Stimulated activated naive CD8-positive, alpha-beta T cell treated with anti-CD3 and anti-CD28 coated beads, Interleukin-15, Interleukin-2, amounts not matched to agents 100 ng/mL and 50 ng/mL, for 24 hours (primary cell): ENCODE measurements around the gene KRT74.

Experiments
- H3K27ac Mint-ChIP-seq: one replicate; pipeline ENCODE4 v1.8.0; 2021; ENCODE audit warnings: mild to moderate bottlenecking, mixed read lengths
- H3K27me3 Mint-ChIP-seq: one replicate; pipeline ENCODE4 v1.8.0; 2021; ENCODE audit warnings: mixed read lengths
- H3K36me3 Mint-ChIP-seq: one replicate; pipeline ENCODE4 v1.8.0; 2021; ENCODE audit warnings: low read depth, mixed read lengths
- H3K4me1 Mint-ChIP-seq: one replicate; pipeline ENCODE4 v1.8.0; 2021; ENCODE audit warnings: low read depth, mixed read lengths
- H3K4me3 Mint-ChIP-seq: one replicate; pipeline ENCODE4 v1.8.0; 2021; ENCODE audit warnings: mild to moderate bottlenecking, mixed read lengths
- H3K9me3 Mint-ChIP-seq: one replicate; pipeline ENCODE4 v1.8.0; 2021; ENCODE audit warnings: mixed read lengths

The KRT74 gene

GRCh38 chr12:52573743-52574142 lies at the start of gene KRT74:
Gene KRT74 (minus strand): TSS chr12:52573843. CDS start chr12:52573777, 66 bp downstream.
- no peak within 1 kb of the TSS for H3K27ac Mint-ChIP-seq
- no peak within 1 kb of the TSS for H3K4me3 Mint-ChIP-seq
- no peaks in the 10 kb centered on the region for H3K4me1 Mint-ChIP-seq
- H3K9me3 Mint-ChIP-seq: no peaks in the 10 kb centered on the region
- H3K27me3 Mint-ChIP-seq: no peaks in the 10 kb centered on the region
- no peaks in the 10 kb centered on the region for H3K36me3 Mint-ChIP-seq

GRCh38 chr12:52622349-52622748 lies 48.7 kb upstream of the KRT74 start:
- H3K36me3 Mint-ChIP-seq: no peaks in the 10 kb centered on the region
- H3K27me3 Mint-ChIP-seq: no peaks in the 10 kb centered on the region
- H3K9me3 Mint-ChIP-seq: no peaks in the 10 kb centered on the region
- no peak overlapping the region for H3K27ac Mint-ChIP-seq
- H3K4me1 Mint-ChIP-seq: peaks cover 38% of the 10 kb centered on the region
- no peak overlapping the region for H3K4me3 Mint-ChIP-seq

GRCh38 chr12:52618866-52619265 lies 45.2 kb upstream of the KRT74 start:
- no peaks in the 10 kb centered on the region for H3K27me3 Mint-ChIP-seq
- H3K36me3 Mint-ChIP-seq: no peaks in the 10 kb centered on the region
- H3K9me3 Mint-ChIP-seq: no peaks in the 10 kb centered on the region
- no peak overlapping the region for H3K4me3 Mint-ChIP-seq
- H3K4me1 Mint-ChIP-seq: peaks cover 55% of the 10 kb centered on the region
- H3K27ac Mint-ChIP-seq: no peak overlapping the region

- Mint-ChIP-seq H3K4me3 (no peak within 1 kb of the TSS), H3K27ac (no peak within 1 kb of the TSS), H3K9me3 (no peaks in the 10 kb centered on the region), H3K27me3 (no peaks in the 10 kb centered on the region), H3K4me1 (peaks cover 61% of the 10 kb centered on the region), H3K36me3 (no peaks in the 10 kb centered on the region)
Observed at GRCh38 chr12:52618216-52618615, 44.6 kb upstream of the KRT74 start, which contains the start of gene KRT73. Gene KRT73 (minus strand): TSS chr12:52618559. CDS start chr12:52618524, 35 bp downstream.

- no peaks in the 10 kb centered on the region for H3K36me3 Mint-ChIP-seq
- H3K27ac Mint-ChIP-seq: peak overlapping the region; percentile 42
- peaks cover 69% of the 10 kb centered on the region for H3K4me1 Mint-ChIP-seq
- no peaks in the 10 kb centered on the region for H3K9me3 Mint-ChIP-seq
- no peak overlapping the region for H3K4me3 Mint-ChIP-seq
- no peaks in the 10 kb centered on the region for H3K27me3 Mint-ChIP-seq
Observed at GRCh38 chr12:52617403-52617785, 43.8 kb upstream of the KRT74 start.

GRCh38 chr12:52616680-52617402 lies 43.2 kb upstream of the KRT74 start:
- no peaks in the 10 kb centered on the region for H3K9me3 Mint-ChIP-seq
- H3K4me3 Mint-ChIP-seq: no peak overlapping the region
- H3K36me3 Mint-ChIP-seq: no peaks in the 10 kb centered on the region
- H3K27me3 Mint-ChIP-seq: no peaks in the 10 kb centered on the region
- H3K27ac Mint-ChIP-seq: peak overlapping the region; percentile 42
- peaks cover 72% of the 10 kb centered on the region for H3K4me1 Mint-ChIP-seq

GRCh38 chr12:52615912-52616311 lies 42.3 kb upstream of the KRT74 start:
- Mint-ChIP-seq H3K4me3 (no peak overlapping the region), H3K27ac (peak overlapping the region; percentile 42), H3K36me3 (no peaks in the 10 kb centered on the region), H3K27me3 (no peaks in the 10 kb centered on the region), H3K9me3 (no peaks in the 10 kb centered on the region), H3K4me1 (peaks cover 72% of the 10 kb centered on the region)

GRCh38 chr12:52615208-52615868 lies 41.7 kb upstream of the KRT74 start:
- no peaks in the 10 kb centered on the region for H3K36me3 Mint-ChIP-seq
- no peaks in the 10 kb centered on the region for H3K27me3 Mint-ChIP-seq
- peaks cover 71% of the 10 kb centered on the region for H3K4me1 Mint-ChIP-seq
- H3K27ac Mint-ChIP-seq: peak overlapping the region; percentile 86
- no peaks in the 10 kb centered on the region for H3K9me3 Mint-ChIP-seq
- H3K4me3 Mint-ChIP-seq: no peak overlapping the region

- no peaks in the 10 kb centered on the region for H3K27me3 Mint-ChIP-seq
- no peaks in the 10 kb centered on the region for H3K36me3 Mint-ChIP-seq
- H3K4me3 Mint-ChIP-seq: no peak overlapping the region
- H3K9me3 Mint-ChIP-seq: no peaks in the 10 kb centered on the region
- peaks cover 77% of the 10 kb centered on the region for H3K4me1 Mint-ChIP-seq
- peak overlapping the region; percentile 1 for H3K27ac Mint-ChIP-seq
Observed at GRCh38 chr12:52614381-52615207, 41.0 kb upstream of the KRT74 start.

GRCh38 chr12:52613384-52614030 lies 39.9 kb upstream of the KRT74 start:
- Mint-ChIP-seq H3K27me3 (no peaks in the 10 kb centered on the region), H3K4me3 (no peak overlapping the region), H3K27ac (no peak overlapping the region), H3K36me3 (no peaks in the 10 kb centered on the region), H3K4me1 (peaks cover 88% of the 10 kb centered on the region), H3K9me3 (no peaks in the 10 kb centered on the region)

- Mint-ChIP-seq H3K4me3 (no peak overlapping the region), H3K4me1 (peaks cover 96% of the 10 kb centered on the region), H3K9me3 (no peaks in the 10 kb centered on the region), H3K27ac (no peak overlapping the region), H3K36me3 (no peaks in the 10 kb centered on the region), H3K27me3 (no peaks in the 10 kb centered on the region)
Observed at GRCh38 chr12:52612431-52613383, 39.1 kb upstream of the KRT74 start.

- peak overlapping the region; percentile 19 for H3K27ac Mint-ChIP-seq
- no peak overlapping the region for H3K4me3 Mint-ChIP-seq
- peaks cover 92% of the 10 kb centered on the region for H3K4me1 Mint-ChIP-seq
- no peaks in the 10 kb centered on the region for H3K36me3 Mint-ChIP-seq
- H3K9me3 Mint-ChIP-seq: no peaks in the 10 kb centered on the region
- H3K27me3 Mint-ChIP-seq: no peaks in the 10 kb centered on the region
Observed at GRCh38 chr12:52611080-52611468, 37.4 kb upstream of the KRT74 start.

- Mint-ChIP-seq H3K4me1 (peaks cover 91% of the 10 kb centered on the region), H3K9me3 (no peaks in the 10 kb centered on the region), H3K36me3 (no peaks in the 10 kb centered on the region), H3K4me3 (no peak overlapping the region), H3K27ac (no peak overlapping the region), H3K27me3 (no peaks in the 10 kb centered on the region)
Observed at GRCh38 chr12:52608826-52609630, 35.4 kb upstream of the KRT74 start.
